GM19452 (cell line): Measurements from ENCODE around the gene FAM53A.

Experiments
- ATAC-seq: cut with Tn5 transposase; IDR thresholded peaks from one replicate; pipeline ENCODE4 v1.9.1; 2021; ENCODE audit not compliant: unreplicated experiment

Gene FAM53A

GRCh38 chr4:1660948-1661677 lies 23.0 kb downstream of the FAM53A start:
- ATAC-seq: no peak

- no peak for ATAC-seq
Measured at GRCh38 chr4:1659104-1660043, 24.7 kb downstream of the FAM53A start.

- ATAC-seq: no peak
Measured at GRCh38 chr4:1658581-1658980, 25.5 kb downstream of the FAM53A start.

- no peak for ATAC-seq
Measured at GRCh38 chr4:1658146-1658545, 26.0 kb downstream of the FAM53A start.

- no peak for ATAC-seq
Measured at GRCh38 chr4:1656986-1657385, 27.1 kb downstream of the FAM53A start.

- ATAC-seq: no peak
Measured at GRCh38 chr4:1656132-1656531, 28.0 kb downstream of the FAM53A start.

GRCh38 chr4:1655676-1656075 lies 28.4 kb downstream of the FAM53A start:
- no peak for ATAC-seq

- no peak for ATAC-seq
Measured at GRCh38 chr4:1655081-1655480, 29.0 kb downstream of the FAM53A start.

- ATAC-seq: no peak
Measured at GRCh38 chr4:1654216-1654955, 29.7 kb downstream of the FAM53A start.

- no peak for ATAC-seq
Measured at GRCh38 chr4:1653776-1654175, 30.3 kb downstream of the FAM53A start.

- no peak for ATAC-seq
Measured at GRCh38 chr4:1652088-1652487, 32.0 kb downstream of the FAM53A start.

GRCh38 chr4:1651609-1652008 lies 32.5 kb downstream of the FAM53A start:
- no peak for ATAC-seq

GRCh38 chr4:1648962-1649361 lies 35.2 kb downstream of the FAM53A start:
- ATAC-seq: no peak

- ATAC-seq: no peak
Measured at GRCh38 chr4:1647432-1647831, 36.7 kb downstream of the FAM53A start.

- ATAC-seq: no peak
Measured at GRCh38 chr4:1646690-1647089, 37.4 kb downstream of the FAM53A start.

- no peak for ATAC-seq
Measured at GRCh38 chr4:1644891-1645657, 39.0 kb downstream of the FAM53A start.

- no peak for ATAC-seq
Measured at GRCh38 chr4:1643971-1644735, 40.0 kb downstream of the FAM53A start.

- ATAC-seq: no peak
Measured at GRCh38 chr4:1642196-1642951, 41.7 kb downstream of the FAM53A start.

- no peak for ATAC-seq
Measured at GRCh38 chr4:1641671-1642070, 42.4 kb downstream of the FAM53A start.
